GM18868 (cell line): ENCODE results near the gene PGA5.
"Not testable (repeated sequence)": the region's sequence is repeated elsewhere in the genome, so short reads cannot be mapped to it uniquely, and the experiment has no call there.

Source experiments
- ATAC-seq: cut with Tn5 transposase; IDR thresholded peaks from one replicate; pipeline ENCODE4 v1.9.1; 2021; ENCODE audit warnings: mild to moderate bottlenecking, moderate library complexity; ENCODE audit not compliant: unreplicated experiment

Gene PGA5

DNA sequence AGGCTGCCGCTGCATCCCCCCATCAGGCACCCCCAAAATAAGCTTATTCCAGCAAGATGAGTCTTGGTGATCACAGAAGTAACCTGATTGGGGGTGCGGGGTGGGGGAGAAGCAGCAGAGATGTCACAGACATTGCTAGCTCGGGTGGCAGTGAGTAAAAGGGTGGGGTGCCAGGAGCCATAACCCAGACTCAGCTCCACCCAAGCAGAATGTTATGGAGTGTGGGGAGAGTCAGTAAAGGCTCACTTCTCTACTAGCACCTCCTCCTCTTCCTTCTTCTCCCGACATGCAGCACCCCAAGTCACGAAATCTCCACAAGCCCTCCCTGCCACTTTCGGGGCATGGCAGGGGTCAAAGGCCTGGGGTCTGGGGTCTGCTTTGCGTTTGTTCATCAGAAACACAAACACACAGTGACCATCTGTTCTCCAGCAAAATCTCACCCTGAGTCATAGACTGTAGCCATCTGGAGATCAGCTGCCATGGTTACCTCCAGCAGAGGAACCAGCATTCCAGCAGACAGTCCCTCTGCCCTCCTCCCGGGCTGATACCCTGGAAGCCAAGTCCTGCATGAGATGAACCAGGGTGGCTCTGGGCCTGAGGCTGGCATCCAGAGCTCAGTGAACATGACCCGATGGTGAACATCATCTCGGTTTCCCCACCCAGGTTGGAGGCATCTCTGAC, 14.4 kb upstream of the PGA5 start:
- not testable (repeated sequence) for ATAC-seq

GRCh38 chr11:61229458-61229857, 11.5 kb upstream of the PGA5 start:
- not testable (repeated sequence) for ATAC-seq

DNA sequence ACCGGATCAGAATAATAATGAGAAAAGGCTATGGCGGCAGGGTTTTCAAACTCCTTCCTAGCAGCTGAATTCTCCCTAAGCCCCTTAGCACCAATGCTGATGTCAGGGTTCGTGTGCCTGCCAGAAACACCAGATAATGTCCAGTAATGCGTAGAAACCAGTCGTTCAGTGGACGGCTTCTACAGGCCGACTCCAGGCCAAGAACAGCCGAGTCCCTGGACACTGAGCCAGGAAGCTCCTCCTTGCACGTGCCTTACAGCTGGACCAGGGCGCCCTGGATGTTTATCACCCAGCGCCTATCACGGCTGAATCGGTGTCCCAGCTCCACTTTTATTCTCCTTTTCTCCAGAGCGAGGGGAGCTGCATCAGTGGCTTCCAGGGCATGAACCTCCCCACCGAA, 9.9 kb upstream of the PGA5 start:
- not testable (repeated sequence) for ATAC-seq

- not testable (repeated sequence) for ATAC-seq
These were observed 9.4 kb upstream of the PGA5 start for GRCh38 chr11:61231585-61231984.

GRCh38 chr11:61232548-61233145, 8.3 kb upstream of the PGA5 start:
- not testable (repeated sequence) for ATAC-seq

DNA sequence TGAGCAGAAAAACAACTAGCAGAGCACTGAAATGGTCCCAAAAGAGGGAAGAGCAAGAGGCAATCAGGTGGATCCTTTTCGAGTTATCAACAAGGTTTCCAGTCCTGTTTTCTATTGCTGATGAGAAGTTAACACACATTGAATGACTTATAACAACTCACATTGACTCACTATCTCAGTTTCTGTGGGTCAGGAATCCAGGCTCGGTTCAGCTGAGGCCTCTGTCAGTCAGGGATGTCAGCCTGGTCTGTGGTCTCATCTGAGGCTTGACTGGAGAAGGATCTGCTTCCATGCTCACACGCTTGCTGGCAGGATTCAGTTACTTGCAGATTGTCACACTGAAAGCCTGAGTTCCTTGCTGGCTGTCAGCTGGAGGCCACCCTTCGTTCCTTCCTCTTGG, 3.8 kb upstream of the PGA5 start:
- ATAC-seq: not testable (repeated sequence)

DNA sequence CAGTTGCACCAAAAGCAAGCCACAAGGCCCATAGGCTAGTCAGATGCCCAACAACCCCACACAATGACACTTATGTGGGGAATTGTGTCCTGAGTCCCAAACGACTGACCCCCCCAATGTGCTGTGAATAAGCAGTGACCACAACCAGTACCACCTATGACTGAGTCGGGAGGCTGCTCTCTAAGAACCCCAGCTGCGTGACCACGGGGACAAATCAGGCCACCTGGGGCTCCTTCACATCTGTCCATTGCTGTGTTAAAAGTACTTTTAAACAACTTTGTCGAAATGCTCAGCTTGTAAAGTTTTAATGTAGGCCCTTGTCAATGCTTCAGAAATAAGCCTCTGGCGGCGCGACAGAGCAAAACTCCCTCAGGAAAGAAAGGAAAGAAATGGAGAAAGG, 687 bp upstream of the PGA5 start:
- not testable (repeated sequence) for ATAC-seq

DNA sequence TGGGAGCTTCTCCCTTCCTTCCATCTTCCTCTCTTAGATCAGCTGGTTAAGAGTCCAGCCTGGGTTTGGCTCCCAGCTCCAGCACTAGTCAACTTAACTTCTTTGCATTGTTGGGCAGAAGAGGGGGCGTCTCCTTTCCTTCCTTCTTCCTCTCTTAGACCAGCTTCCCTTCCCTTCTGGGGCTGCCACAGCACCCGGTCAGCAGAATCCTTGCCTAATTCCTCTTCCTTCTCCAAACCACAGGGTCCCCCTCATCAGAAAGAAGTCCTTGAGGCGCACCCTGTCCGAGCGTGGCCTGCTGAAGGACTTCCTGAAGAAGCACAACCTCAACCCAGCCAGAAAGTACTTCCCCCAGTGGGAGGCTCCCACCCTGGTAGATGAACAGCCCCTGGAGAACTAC, 551 bp downstream of the PGA5 start:
- not testable (repeated sequence) for ATAC-seq

DNA sequence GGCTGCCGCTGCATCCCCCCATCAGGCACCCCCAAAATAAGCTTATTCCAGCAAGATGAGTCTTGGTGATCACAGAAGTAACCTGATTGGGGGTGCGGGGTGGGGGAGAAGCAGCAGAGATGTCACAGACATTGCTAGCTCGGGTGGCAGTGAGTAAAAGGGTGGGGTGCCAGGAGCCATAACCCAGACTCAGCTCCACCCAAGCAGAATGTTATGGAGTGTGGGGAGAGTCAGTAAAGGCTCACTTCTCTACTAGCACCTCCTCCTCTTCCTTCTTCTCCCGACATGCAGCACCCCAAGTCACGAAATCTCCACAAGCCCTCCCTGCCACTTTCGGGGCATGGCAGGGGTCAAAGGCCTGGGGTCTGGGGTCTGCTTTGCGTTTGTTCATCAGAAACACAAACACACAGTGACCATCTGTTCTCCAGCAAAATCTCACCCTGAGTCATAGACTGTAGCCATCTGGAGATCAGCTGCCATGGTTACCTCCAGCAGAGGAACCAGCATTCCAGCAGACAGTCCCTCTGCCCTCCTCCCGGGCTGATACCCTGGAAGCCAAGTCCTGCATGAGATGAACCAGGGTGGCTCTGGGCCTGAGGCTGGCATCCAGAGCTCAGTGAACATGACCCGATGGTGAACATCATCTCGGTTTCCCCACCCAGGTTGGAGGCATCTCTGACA, 4.4 kb downstream of the PGA5 start:
- ATAC-seq: not testable (repeated sequence)

DNA sequence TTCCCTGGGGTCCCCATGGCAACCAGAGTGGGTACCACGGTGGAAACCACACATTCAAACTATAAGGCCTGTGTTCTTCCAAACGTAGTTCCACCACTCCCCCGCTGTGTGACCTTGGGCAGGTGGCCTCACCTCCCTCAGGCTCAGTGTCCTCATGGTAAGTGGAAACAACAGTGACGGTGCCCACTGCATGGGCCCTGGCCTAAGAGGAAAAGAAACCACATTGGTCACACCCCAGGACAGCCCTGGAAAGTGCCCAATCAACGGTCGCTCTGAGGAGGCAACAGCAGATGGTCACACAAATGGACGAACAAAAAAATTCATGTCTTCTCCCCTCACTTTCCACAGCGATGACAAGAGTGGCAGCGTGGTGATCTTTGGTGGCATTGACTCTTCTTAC, 7.1 kb downstream of the PGA5 start:
- ATAC-seq: not testable (repeated sequence)

GRCh38 chr11:61249201-61249600, 8.2 kb downstream of the PGA5 start:
- ATAC-seq: not testable (repeated sequence)

- ATAC-seq: not testable (repeated sequence)
These were observed 10.1 kb downstream of the PGA5 start for GRCh38 chr11:61250796-61251765.

GRCh38 chr11:61252332-61252731, 11.4 kb downstream of the PGA5 start:
- ATAC-seq: not testable (repeated sequence)

- ATAC-seq: no peak
These were observed 13.5 kb downstream of the PGA5 start for GRCh38 chr11:61254403-61255025.

DNA sequence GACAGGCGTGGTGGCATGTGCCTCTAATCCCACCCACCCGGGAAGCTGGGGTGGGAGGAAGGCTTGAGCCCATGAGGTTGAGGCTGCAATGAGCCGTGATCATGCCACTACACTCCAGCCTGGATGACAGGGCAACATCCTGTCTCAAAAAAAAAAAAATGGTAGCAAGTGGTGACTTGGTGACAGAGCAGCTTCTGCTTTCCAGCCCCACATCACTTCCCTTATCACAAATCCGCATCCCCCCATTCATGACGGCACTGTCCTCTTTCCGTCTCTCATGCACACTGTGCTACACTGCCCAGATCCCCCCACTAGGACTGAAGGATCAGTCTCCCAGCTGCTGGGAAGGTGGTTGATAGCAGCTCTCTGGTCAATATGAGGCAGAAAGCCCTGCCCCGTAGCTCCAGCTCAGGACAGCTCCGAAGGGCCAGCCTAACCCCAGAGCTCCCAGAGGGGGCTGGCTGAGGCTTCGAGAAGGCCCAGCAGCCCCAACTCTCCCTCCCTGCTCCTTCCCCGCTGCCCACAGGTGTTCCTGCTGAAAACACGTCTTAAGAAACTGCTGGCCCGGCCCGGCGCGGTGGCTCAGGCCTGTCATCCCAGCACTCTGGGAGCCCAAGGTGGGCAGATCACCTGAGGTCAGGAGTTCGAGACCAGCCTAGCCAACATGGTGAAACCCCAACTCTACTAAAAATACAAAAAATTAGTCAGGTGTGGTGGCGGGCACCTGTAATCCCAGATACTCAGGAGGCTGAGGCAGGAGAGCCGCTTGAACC, 15.9 kb downstream of the PGA5 start:
- no peak for ATAC-seq

- no peak for ATAC-seq
These were observed 17.6 kb downstream of the PGA5 start for GRCh38 chr11:61258546-61258945.

- ATAC-seq: no peak
These were observed 18.4 kb downstream of the PGA5 start for GRCh38 chr11:61259363-61259762.

DNA sequence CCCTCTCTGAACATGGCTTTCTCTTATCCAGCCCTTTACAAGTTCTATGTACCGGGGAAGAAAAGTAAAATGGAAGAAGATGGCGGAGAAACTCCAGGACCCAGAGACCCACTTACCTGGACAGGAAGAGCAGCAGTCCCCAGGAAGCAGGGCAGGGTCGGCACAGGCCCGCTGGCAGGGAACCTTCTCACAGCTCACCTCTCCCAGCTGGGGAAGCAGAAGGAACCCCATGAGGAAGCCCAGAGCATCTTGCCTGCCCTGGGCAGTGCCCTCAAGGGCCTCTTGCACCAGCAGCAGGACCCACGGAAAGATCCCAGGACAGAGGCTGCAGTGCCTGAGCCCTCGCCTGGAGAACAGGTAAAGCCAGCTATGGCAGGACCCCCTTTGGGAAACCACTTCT, 23.4 kb downstream of the PGA5 start:
- no peak for ATAC-seq

DNA sequence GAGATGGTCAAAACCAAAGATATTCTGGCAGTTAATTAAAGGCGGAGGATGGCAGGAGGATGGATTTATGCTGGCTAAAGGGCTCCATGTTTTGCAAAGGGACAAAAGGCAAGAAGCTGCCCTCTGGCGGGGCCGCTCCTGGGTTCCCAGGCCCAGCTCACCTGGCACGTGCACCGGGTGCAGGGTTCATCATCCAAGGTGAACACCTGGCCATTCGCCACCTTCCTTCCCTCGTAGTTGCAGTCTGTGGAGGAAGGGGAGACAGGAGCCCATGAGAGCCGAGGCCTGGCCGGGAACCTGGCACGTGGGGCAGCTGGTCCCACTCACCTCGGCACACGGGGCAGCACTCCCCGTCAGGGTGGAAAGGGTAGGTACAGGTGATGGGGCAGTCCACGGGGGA, 23.8 kb downstream of the PGA5 start:
- ATAC-seq: no peak

DNA sequence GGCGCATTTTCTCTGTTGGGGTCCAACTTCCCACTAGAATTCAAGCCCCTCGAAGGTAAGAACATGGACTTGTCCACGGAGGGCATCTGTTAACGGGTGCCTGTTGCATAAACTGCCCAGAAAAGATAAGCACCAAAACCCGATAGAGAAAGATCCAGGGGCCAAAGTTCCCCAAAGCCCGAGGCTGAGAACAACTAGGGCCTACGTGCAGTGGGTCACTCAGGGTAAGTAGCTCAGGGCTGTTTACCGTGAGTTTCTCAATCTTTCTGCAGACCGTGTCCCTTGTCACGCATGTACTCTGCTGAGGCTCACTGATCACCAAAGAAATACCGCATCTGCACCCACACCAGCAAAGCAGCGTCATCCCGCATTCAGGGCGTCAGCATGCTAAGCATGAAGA, 24.4 kb downstream of the PGA5 start:
- ATAC-seq: no peak
